Fibroblast of villous mesenchyme (primary cell): ENCODE data around the gene DNAJB12. TPM values are rescaled to one million over a fixed set of nuclear protein-coding genes. Genes with fewer than 3 reads are reported as not detected.
"Not testable (repeated sequence)": the region's sequence is repeated elsewhere in the genome, so short reads cannot be mapped to it uniquely, and the experiment has no call there.

Source experiments
- DNase-seq: peaks from one replicate; pipeline ENCODE4 v3.0.0-alpha.2; 2010; ENCODE audit warnings: low read depth
- H3K4me3 ChIP-seq: 2 replicates; pipeline ENCODE4 v1.5.1; 2011; ENCODE audit warnings: low read depth, mild to moderate bottlenecking, low read length
- total RNA-seq: library from RNA; depleted of rRNA; stranded (reverse); fragments of >200 nt; gene quantifications from 2 replicates; pipeline ENCODE4 v1.2.3, GENCODE V29; 2012
- TF ChIP-seq, protein P1 (sequence below): IDR thresholded peaks from 2 replicates; pipeline ENCODE4 v1.5.1; 2012; ENCODE audit warnings: low read depth, mild to moderate bottlenecking, low read length; ENCODE audit not compliant: insufficient read depth

Gene DNAJB12
- total RNA-seq, 1 donor, result 32.8 TPM

DNA sequence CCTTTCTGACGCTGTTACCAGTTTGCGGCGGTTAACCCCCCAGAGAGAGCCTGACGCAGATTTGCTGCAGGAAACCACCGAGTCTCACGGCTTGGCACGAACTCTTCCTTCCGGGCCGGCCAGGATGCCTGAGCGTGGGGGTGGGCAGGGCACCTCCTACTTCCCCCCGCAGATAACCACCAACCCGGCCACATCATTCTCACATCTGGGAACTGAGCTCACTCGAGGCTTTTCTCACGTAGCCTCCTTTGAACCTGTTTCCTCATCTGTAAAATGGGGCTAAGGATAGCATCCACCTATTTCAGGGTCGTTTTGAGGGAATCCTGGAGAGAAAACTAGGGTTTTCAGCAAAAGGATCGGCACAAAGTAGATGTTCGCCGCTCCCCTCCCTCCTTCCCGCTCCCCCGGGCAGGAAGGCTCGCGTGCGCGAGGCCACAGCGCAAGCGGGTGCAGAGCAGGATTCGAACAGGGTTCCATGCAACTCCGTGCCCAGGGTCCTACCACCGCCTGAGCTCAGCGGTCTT, 57.4 kb downstream of the DNAJB12 start:
- TF ChIP-seq, protein P1, sequence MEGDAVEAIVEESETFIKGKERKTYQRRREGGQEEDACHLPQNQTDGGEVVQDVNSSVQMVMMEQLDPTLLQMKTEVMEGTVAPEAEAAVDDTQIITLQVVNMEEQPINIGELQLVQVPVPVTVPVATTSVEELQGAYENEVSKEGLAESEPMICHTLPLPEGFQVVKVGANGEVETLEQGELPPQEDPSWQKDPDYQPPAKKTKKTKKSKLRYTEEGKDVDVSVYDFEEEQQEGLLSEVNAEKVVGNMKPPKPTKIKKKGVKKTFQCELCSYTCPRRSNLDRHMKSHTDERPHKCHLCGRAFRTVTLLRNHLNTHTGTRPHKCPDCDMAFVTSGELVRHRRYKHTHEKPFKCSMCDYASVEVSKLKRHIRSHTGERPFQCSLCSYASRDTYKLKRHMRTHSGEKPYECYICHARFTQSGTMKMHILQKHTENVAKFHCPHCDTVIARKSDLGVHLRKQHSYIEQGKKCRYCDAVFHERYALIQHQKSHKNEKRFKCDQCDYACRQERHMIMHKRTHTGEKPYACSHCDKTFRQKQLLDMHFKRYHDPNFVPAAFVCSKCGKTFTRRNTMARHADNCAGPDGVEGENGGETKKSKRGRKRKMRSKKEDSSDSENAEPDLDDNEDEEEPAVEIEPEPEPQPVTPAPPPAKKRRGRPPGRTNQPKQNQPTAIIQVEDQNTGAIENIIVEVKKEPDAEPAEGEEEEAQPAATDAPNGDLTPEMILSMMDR, result no peak
- peak; percentile 98 for DNase-seq
- H3K4me3 ChIP-seq, result peak overlapping the region; percentile 61

- peak overlapping the region; percentile 35 for H3K4me3 ChIP-seq
- not testable (repeated sequence) for DNase-seq
Measured at GRCh38 chr10:72296829-72297280, 57.9 kb downstream of the DNAJB12 start.

DNA sequence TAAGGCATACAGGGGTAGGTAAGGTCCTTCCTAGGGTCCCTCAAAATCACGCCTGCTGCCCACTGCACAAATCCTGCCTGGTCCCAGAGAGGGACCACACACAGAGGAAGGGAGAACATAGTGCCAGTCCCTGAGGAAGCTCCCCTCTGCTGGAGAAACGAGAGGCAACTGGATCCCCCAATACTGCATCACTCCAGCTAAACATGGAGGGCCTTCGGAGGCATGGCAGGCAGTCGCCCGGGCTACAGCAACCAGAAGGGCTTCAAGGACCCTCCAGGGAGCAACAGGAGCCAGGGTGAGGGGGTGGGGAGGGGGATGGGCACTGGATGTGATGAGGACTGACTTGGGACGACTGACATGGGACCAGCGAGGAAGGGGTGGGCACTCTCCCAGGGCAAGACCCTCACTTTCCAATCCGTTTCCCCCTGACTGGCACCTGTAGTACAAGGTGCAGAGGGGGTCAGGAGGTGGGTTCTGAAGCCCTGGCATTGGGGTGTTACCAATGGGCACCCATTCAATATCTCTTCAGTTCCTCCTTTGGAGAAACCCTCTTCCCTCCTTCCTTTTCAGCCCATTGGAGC, 59.3 kb downstream of the DNAJB12 start:
- TF ChIP-seq, protein P1, result no peak
- DNase-seq, result no peak
- no peak overlapping the region for H3K4me3 ChIP-seq

DNA sequence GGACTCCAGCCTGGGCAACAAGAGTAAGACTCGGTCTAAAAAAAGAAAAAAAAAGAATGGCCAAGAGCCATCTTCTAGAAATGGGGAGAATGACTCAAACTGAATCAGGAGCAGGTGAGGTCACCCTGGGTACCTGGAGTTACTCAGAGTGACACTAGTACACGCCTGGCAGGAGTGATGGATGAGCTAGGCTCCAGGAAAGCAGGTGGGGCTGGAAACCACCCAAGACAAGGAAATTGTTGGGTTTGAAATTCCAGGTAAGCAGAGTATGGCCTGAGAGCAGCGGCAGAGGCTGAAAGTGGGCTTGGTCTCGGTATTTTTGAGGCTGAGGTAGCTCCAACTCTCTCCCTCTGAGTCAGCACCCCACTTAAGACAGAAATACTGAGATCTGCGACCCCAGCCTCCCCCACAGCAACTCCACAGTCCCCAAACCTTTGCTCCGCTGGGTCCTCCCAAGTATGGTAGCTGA, 62.5 kb downstream of the DNAJB12 start:
- TF ChIP-seq, protein P1, result no peak
- DNase-seq, result no peak
- H3K4me3 ChIP-seq, result no peak overlapping the region

DNA sequence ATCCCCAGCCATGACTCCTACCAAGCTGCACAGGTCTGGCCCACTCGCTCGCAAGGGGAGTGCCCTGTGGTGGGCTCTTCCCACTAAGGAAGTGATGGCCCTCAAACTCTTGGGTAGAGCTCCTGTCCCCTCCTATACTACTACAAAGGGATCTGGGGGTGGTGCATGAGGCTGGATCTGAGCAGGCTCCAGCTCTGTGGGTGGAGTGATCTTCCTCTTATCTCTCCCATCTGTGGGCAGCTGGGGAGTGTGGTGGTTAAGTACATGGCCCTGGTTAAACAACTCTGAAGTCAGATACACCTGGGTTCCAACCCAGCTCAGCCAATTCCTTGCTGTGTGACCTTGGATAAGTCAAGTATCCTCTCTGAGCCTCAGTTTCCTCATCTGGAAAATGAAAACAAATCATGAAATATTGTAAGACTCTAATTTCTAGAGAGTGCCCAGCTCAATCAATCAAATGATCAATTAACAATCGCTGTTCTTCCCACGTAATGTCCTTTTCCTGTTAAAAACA, 63.6 kb downstream of the DNAJB12 start:
- TF ChIP-seq, protein P1, result no peak
- H3K4me3 ChIP-seq, result no peak overlapping the region
- DNase-seq, result no peak

DNA sequence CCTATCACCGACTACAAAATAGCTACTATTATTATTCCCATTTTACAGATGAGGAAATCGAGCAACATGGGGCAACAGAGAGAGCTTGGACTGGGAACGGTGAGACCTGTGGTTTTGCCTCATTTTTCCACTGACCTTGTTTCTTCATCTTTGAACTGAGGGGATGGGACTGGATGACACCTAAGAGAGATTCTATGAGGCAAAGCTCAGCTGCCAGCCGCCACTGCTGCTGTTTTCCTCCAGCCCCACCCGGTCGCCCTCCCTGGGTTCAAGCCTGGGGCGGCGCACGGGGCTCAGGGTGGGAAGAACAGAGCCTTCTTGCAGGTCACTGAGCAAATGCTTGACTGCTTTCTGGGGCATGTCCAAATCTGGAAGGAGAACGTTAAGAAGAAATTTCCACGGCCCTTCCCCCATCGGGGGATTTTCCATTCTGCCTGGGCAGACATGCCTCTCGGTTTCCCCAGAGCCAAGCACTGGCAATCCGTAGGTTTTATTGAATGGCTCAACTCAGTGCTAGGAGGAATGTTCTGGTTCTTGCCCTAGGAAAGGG, 68.7 kb downstream of the DNAJB12 start:
- no peak overlapping the region for H3K4me3 ChIP-seq
- TF ChIP-seq, protein P1, result no peak
- peak; percentile 68 for DNase-seq

DNA sequence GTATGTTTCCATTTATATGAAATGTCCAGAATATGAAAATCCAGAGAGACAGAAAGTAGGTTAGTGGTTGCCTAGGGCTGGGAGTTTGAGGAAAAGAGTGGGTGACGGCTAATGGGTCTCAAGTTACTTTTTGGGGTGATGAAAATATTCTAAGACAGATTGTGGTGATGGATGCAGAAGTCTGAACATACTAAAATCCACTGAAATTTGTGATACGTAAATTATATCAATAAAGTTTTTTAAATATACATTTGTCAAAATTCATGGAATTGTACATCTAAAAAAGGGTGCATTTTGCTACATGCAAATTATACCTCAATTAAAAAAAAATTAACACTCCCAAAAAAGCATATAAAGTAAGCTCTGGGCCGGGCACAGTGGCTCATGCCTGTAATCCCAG, 71.6 kb downstream of the DNAJB12 start:
- TF ChIP-seq, protein P1, result no peak
- H3K4me3 ChIP-seq, result no peak overlapping the region
- no peak for DNase-seq
